ENCODE data around the gene INO80B. TPM values are rescaled to one million over a fixed set of nuclear protein-coding genes. Genes with fewer than 3 reads are reported as not detected.

The INO80B gene
- total RNA-seq, 1 donor from 2014 or later: 32.7 TPM

DNA sequence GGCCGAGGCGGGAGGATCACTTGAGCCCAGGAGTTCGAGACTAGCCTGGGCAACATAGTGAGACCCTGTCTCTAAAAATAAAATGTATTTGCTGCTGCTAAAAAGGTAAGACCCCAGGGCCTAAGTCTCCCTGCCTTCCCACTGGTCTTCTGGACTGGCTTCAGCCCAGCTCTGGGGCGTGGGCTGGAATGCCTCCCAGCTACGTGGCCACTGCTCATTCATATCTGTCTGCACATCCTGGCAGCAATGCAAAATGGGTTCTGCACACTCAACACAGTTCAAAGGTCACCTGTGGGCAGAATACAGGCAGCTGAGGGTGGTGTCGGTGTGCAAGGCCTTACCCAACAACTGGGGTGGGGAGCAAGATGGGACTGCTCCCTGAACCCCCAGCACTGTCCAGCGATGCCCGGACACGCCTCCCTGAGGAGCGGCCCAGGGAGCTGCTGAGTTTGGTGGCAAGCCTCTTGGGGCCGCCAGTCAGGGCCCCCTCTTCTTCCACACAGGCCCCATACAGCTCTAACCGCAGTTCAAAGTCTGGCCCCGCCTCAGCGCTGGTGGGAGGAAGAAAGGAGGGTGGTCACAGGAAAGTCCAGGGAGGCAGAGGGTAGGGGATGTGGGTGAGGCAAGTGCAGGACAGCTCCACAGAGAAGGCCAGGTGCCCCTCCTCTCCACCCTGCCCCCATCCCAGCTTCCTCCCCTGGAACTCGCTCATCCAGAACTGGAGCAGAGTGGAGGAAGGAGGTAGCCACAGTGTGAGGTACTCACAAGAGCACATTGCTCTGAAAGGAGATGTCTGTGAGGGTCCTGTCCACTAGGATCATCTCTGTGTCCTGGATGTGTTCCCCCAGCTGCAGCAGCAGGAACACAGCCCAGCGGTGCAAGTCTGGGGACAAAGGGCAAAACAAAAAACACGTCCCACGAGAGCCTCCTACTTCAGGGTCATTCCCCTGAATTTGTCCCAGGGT, 25.1 kb upstream of the INO80B start:
- no peak overlapping the region for H3K4me3 ChIP-seq
- intact Hi-C loops (cut with DNase I): no loop called here
- no peaks in the 10 kb centered on the region for H3K4me1 ChIP-seq
- TF ChIP-seq POLR2AphosphoS5 (IDR thresholded peaks at IDR 0.05; ENCODE audit: insufficient read depth in 1 of 2, low read depth in 1 of 2) (no peak), POLR2A (IDR thresholded peaks at IDR 0.05) (no peak)
- TF ChIP-seq, protein P1, sequence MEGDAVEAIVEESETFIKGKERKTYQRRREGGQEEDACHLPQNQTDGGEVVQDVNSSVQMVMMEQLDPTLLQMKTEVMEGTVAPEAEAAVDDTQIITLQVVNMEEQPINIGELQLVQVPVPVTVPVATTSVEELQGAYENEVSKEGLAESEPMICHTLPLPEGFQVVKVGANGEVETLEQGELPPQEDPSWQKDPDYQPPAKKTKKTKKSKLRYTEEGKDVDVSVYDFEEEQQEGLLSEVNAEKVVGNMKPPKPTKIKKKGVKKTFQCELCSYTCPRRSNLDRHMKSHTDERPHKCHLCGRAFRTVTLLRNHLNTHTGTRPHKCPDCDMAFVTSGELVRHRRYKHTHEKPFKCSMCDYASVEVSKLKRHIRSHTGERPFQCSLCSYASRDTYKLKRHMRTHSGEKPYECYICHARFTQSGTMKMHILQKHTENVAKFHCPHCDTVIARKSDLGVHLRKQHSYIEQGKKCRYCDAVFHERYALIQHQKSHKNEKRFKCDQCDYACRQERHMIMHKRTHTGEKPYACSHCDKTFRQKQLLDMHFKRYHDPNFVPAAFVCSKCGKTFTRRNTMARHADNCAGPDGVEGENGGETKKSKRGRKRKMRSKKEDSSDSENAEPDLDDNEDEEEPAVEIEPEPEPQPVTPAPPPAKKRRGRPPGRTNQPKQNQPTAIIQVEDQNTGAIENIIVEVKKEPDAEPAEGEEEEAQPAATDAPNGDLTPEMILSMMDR (IDR thresholded peaks at IDR 0.05): no peak
- DNase-seq (ENCODE audit: extremely low spot score in 2 of 2): no peak
- H3K27ac ChIP-seq: no peak overlapping the region
- H3K9me3 ChIP-seq: no peaks in the 10 kb centered on the region
- no peaks in the 10 kb centered on the region for H3K27me3 ChIP-seq
- H3K36me3 ChIP-seq: peaks cover 0 to 39% of the 10 kb centered on the region in 2 donors

DNA sequence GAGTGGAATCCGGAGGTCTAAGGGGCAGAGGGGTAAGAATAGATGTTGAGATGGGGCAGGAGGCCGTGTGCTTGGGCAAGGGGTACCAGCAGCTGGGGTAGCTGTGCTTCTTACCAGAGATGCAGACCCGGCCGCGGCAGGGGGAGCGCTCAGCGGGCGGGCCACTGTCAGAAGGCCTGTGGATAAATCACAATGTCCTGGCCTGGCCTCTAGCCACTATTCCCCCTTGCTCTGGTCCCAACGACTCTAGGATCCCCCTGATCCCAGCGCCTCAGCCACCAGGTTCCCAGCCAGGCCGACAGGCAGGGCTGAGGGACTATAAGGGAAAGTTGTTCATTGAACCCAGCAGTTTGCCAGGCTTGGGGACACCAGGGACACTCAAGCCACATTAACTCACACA, 24.4 kb upstream of the INO80B start:
- DNase-seq (ENCODE audit: extremely low spot score in 2 of 2): no peak
- H3K27ac ChIP-seq: no peak overlapping the region
- no peaks in the 10 kb centered on the region for H3K9me3 ChIP-seq
- no peak overlapping the region for H3K4me3 ChIP-seq
- H3K27me3 ChIP-seq: no peaks in the 10 kb centered on the region
- H3K36me3 ChIP-seq: peaks cover 0 to 39% of the 10 kb centered on the region in 2 donors
- no peaks in the 10 kb centered on the region for H3K4me1 ChIP-seq
- TF ChIP-seq POLR2AphosphoS5 (IDR thresholded peaks at IDR 0.05; ENCODE audit: insufficient read depth in 1 of 2, low read depth in 1 of 2): no peak
- no peak for TF ChIP-seq POLR2A (IDR thresholded peaks at IDR 0.05)
- TF ChIP-seq, protein P1 (IDR thresholded peaks at IDR 0.05): no peak
- intact Hi-C loops (cut with DNase I): no loop called here

DNA sequence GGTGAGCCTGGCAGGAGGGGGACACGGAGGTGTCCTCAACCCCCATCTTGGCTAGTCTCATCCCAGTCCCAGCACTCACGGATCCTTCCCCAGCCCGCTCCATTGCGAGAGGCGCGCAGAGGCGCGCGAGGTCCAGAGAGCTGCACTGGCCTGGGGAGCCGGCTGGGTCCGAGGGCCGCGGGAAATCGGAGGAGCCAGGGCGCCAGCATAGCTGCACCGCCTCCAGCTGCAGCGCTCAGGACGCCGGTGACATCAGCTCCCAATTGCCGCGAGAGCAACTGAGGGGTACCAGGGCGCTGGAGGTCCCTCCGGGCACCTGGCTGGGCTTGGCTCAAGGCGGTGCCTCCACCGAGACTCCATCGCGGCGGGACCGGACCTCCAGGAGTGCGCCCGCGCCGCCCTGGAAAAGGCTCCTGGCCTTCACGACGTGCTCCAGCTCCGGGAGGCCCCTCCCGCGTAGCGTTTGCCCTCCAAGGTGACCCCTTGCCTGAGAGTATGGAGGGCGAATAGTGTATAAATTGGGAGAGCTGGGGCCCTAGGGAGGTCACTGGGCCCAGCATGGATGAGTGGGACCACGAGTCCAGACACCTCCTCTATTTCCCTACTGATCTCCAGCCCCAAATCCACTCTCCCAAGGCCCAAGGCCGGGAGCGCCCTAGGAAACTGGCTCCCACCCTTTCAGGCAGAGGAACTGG, 18.6 kb upstream of the INO80B start:
- no peak for DNase-seq (ENCODE audit: extremely low spot score in 2 of 2)
- intact Hi-C loops (cut with DNase I): no loop called here
- Histone ChIP-seq H3K4me1 (peaks cover 34% of the 10 kb centered on the region), H3K4me3 (no peak overlapping the region), H3K27me3 (no peaks in the 10 kb centered on the region), H3K9me3 (no peaks in the 10 kb centered on the region), H3K27ac (no peak overlapping the region), H3K36me3 (peaks cover 0 to 3% of the 10 kb centered on the region in 2 donors)
- no peak for TF ChIP-seq POLR2A (IDR thresholded peaks at IDR 0.05)
- no peak for TF ChIP-seq POLR2AphosphoS5 (IDR thresholded peaks at IDR 0.05; ENCODE audit: insufficient read depth in 1 of 2, low read depth in 1 of 2)
- TF ChIP-seq, protein P1 (IDR thresholded peaks at IDR 0.05): no peak

DNA sequence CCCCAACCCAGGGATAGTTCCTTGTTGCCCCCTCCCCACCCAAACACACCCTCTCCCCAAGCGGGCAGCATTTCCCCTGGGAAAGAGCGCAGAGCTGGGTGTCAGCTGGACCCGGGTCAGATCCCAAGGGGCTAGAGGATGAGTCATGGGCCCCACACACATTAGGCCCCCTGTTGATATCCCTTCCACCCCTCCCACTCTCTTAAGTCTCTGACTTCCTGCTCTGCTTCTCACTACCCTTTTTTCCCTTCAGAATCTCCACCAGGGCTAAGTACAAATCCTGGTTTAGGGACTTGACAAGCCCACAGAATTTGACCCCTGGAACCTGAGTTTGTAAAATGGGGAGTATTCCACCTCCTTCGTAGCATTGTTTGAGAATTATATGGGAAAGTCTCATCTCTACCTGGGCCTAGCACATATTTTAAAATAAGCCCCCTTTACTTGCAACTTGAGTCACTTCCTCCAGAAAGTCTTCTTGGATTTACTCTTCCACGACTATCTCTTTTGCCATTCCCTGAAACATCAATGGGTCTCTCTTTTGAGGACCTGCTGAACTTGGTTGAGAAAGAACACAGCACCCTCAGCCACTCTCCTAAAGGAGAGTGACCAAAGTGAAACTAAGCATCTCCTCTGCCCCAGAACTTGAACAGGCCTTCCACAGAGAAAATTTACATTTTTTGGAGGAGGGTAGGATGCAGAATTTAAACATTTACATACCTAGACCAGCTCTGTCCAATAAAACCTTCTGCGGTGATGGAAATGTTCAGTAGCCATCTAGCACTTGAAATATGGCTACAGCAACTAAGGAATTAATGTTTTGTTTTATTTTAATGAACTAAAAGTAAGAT, 17.8 kb upstream of the INO80B start:
- H3K27ac ChIP-seq: no peak overlapping the region
- H3K36me3 ChIP-seq: no peaks in the 10 kb centered on the region
- H3K4me1 ChIP-seq: peaks cover 42% of the 10 kb centered on the region
- TF ChIP-seq POLR2A (IDR thresholded peaks at IDR 0.05) (no peak), POLR2AphosphoS5 (IDR thresholded peaks at IDR 0.05; ENCODE audit: insufficient read depth in 1 of 2, low read depth in 1 of 2) (no peak)
- TF ChIP-seq, protein P1 (IDR thresholded peaks at IDR 0.05): no peak
- no peaks in the 10 kb centered on the region for H3K27me3 ChIP-seq
- DNase-seq (ENCODE audit: extremely low spot score in 2 of 2): no peak
- no peaks in the 10 kb centered on the region for H3K9me3 ChIP-seq
- no peak overlapping the region for H3K4me3 ChIP-seq
- intact Hi-C loops (cut with DNase I): no loop called here

All from vagina (tissue), 2 donors.